AG08396 (cell line): ENCODE measurements around the gene LGALS8.
"Not testable (repeated sequence)": the region's sequence is repeated elsewhere in the genome, so short reads cannot be mapped to it uniquely, and the experiment has no call there.

Source experiments
- DNase-seq: peaks from one replicate; pipeline ENCODE4 v3.0.0; 2012; ENCODE audit warnings: low spot score, mixed read lengths

LGALS8 gene

DNA sequence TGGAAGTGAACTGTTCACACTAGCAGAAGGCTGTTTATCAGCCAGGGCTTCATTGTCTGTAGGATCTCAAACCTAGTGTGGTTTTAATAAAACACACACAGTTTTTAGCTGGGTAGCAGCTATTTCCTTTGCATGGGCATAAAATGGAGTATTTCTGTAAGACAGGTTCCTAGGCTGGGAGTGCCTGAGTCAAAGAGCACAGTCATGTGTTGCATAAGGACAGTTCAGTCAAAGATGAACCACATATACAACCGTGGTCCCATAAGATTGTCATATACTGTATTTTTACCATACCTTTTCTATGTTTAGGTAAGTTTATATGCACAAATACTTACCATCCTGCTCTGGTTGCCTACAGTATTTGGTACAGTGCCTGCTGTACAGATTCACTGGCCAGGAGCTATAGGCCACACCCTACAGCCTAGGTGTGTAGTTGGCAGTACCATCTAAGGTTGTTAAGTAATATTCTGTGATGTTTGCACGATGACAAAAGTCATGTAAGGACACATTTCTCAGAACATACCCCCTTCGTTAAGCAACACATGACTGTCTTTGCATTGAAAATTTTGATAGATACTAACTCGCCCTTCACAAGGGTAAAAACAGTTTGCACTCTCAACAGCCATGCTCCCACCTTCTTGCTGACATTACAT lies 17.2 kb downstream of the LGALS8 start:
- DNase-seq = no peak

DNA sequence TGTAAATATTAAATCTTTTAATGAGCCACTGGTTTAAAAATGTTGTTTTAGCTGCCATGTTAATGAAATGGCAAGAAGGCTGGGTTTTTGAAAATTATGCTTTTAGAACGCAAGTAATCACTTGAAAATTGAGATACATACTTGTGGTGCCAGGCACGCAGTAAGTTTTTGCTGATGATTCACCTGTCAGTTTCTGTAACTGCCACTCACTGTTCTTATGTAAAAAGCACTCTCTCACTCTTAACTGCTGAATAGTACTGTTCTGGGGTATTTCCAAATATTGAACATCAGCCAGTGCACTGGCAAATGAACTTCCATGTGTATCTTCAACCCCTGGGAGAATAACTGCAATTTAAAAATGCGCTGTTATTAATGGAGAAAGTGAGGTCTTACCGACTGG lies 17.9 kb downstream of the LGALS8 start:
- no peak for DNase-seq

DNA sequence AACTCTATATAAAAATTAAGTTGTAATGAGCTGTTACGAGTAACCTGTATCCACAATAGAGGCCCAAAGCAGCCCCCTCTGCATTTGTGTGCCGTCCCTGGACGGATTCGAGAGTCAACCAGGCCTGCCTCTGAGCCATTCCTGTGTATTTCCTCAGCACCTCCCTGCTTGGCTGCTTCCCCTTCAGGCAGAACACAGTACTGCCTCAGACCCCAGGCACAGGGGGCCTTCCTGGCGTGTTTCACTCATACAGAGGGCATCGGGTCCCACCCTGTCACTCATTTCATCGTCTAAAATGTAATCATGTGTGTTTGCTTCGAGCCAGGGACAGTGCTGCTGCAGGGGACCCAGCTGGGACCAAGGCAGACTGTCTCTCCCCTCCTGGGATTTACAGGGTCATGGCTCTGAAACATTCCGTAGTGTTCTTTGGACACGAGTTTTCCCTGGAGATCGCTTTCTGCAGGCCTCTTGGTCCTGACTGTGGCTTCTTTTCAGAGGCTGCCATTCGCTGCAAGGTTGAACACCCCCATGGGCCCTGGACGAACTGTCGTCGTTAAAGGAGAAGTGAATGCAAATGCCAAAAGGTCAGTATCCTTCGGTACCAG lies 19.4 kb downstream of the LGALS8 start:
- DNase-seq = no peak

DNA sequence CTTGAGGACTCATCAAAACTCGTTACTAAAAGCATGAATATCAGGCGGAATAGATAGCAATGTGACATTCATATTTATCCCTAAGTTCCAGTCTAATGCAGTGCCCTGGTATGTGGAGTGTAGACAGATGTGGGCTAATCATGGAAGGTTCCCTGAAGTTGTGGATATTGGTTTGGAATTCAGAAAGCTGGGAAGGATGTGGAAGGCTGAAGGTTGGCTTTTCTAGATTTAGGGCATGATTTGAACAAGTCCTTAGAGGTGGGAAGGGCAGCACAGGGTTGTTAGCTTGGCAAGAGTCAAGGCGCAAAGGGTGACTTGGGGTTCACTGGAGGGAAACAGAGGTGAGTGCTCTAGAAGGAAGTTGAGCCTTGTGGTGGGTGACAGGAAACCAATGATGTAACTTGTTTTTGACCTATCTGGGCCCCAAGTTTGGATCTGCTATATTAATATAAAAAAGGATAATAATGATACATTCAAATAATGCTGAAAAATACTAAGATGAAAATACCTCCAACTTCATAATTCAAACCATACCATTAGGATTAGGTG lies 21.9 kb downstream of the LGALS8 start:
- DNase-seq = no peak

DNA sequence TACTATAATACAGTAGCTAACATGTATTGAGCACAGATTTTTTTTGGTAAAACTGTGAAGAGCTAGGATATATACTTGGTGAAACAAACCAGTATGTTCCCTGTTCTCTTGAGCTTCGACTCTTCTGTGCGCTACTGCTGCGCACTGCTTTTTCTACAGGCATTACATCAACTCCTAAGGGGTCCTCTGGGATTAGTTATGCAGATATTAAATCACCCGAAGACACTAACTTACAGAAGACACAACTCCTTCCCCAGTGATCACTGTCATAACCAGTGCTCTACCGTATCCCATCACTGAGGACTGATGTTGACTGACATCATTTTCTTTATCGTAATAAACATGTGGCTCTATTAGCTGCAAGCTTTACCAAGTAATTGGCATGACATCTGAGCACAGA lies 24.7 kb downstream of the LGALS8 start:
- no peak for DNase-seq

DNA sequence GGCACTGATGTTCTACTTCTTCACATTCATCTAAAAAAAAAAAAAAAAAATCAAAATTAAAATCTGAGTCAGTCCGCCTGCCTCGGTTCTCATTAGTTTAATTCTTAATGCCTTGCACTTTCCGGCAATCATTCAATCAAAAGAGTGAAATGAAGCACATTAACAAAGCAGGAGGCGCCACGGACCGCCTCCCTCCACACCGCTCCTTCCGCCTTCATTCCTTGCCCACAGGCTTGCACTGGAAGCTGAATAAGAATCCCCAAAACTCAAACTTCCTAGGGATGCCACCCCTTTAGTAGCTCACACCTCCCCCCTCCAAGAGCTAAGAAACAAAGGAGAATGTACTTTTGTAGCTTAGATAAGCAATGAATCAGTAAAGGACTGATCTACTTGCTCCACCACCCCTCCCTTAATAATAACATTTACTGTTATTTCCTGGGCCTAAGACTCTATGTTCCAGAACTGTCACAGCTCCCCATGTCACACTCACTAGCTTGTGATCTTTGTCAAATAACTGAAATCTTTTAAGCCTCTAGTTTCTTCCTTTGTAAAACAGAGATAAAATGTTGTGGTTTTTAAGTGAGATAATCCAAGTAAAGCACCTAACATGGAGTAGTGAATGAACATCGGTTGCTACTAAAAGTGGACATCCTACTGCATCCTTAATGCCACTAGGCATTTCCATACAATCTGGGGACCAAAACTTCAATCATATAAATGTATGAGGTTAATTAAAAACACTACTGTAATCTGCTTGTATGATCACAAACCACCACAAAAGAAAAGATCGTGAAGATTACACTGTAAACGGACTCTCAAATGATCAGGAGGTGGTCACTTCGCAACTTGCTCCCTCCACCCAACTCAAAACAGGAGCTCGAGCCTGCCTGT lies 27.4 kb downstream of the LGALS8 start:
- DNase-seq = no peak

DNA sequence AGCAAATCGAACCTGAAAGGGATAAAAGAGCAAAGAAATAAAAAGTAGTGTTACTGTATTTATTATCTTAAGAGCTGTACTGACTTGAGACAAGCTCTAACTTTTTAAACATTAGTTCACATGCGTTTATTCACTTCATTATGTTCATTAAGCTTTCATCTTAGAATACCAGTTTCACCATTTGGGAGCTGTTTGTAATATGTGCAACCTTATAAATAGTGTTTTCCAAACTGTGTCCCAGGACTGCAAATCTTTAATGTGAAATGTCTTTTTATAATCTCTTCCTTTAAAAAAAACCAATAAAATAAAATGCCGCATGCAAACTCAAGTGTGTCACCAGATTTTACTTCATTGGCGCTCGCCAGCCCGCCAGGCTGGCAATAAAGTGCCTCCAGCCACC lies 28.3 kb downstream of the LGALS8 start:
- no peak for DNase-seq

DNA sequence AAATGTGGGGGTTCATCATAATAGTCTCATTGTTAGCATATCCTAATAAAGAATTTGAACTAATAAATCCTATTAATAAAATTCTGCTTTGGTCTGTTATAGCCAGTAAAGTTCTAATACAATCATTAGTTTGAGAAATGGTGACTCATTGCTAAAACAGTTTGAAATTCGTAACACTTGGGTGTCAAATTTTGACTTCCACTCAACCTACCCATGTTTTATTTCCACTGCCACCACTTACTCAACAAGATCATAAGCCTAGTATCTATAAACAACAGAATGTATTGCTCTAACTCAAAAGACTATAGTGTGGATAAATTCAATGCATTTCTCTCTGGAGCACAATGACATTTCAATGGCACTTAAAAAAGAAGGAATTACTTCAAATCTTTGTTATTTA lies 29.1 kb downstream of the LGALS8 start:
- no peak for DNase-seq

DNA sequence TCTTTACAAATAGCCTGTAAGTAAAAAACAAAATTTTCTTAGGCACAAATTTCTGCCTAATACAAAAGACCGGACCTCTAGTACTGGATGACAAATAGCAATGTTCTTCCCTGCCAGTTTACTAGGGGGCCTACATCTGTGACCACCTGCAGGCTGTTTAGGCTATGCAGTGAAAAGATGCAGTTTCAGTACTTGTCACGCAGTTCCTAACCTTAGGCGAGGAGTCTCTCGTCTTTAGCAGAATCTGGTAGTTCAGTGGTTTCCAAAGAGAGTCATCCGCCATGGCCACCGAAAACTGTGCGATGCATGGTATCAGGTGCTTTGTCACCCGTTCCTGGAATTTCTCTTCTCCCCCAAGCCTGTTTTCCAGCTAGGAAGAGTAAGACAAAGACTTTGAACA lies 29.6 kb downstream of the LGALS8 start:
- DNase-seq = no peak

DNA sequence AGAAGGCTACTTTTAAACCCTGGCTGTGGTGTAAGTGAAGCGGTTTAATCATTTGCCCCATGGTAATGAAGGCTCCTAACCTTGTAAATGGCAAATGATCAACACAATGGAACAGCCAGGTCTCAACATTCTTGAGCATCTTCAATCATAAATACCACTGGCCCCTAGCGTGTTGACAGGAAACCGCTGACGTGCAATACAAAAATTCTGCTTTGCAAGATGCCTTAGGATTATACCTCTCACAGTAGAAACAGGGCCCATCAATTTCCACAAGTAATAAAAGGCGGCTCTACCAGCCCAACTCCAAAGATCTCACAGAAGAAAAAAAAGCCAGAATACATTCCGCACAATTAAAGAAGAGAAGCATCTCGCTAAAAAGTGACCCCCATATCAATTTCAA lies 32.8 kb downstream of the LGALS8 start:
- DNase-seq = no peak

DNA sequence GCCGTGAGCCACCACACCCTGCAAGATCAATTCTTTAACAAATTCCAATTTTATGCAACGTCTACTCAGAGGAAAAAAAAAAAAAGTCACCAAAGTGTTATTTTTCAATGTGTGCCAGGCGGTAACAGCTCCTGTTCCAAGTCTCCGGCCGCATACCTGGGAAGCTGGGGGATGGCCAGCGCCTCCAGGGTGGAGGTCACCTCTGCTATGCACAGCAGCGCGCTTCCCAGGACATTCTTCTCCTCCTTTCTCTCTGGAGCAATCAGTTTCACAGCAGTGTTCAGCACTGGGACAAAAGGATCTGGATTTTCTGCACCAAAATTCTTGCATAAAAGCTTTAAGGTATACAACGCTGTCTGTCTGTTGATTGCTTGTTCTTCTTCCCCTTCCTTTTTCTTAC lies 34.3 kb downstream of the LGALS8 start:
- no peak for DNase-seq

DNA sequence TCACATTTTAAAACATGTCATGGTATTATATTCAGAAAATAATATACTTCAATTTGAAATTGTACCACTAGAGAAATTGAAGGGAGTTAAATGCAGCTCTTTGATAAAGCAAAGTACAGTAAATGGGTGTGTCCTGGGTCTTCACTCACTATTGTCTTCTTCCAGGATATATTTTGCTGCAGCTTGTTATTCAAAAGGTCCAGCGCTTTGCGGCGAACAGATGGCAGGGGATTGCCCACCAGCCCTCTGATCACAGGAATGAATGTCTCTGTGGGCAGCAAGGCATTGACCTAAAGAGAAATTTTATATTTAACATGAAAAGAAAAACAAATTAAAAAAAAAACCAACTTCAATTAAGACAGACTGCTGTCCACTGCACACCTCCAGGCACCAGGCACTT lies 35.1 kb downstream of the LGALS8 start:
- no peak for DNase-seq

DNA sequence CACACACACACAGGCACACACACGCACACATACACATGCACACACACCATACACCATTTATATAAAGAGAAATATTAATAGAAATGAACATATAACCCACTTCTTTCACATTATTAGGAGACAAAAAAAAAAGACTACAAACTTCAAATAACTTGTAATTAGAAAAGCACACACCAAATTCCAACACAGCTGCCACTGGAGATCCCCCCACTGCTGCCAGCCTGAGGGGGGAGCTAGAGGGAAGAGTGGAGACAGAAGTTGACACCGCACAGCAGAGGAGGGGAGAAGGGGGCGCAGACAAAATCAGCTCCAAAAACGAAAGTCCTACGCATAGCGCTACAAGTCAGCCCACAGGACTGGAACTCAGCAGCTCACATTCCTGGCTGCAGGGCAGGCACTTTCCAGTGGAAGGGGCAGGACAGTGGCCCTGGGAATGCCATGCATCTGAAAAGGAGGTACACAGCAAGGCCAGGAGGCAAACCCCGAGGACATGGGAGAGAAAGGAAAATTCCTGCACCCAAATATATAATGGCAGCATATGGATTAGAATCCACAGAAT lies 36.5 kb downstream of the LGALS8 start:
- DNase-seq = no peak

DNA sequence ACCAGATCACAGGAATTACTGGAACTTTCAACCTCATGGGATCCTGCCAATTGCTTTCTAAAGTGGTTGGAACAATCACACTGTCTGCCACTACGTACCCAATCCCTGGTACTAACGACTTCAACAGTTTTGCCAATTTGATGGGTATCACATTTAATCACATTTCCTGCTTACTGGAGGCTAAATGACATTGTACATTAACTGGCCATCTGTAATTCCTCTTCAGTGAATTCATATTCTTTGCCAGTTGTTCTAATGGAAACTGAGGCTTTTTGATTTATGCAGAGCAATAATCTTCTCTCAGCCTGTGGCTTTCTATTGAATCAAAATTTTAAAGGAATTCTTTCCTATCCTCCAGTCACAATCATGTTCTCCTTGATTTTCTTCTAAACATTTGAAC lies 38.2 kb downstream of the LGALS8 start:
- DNase-seq = no peak

DNA sequence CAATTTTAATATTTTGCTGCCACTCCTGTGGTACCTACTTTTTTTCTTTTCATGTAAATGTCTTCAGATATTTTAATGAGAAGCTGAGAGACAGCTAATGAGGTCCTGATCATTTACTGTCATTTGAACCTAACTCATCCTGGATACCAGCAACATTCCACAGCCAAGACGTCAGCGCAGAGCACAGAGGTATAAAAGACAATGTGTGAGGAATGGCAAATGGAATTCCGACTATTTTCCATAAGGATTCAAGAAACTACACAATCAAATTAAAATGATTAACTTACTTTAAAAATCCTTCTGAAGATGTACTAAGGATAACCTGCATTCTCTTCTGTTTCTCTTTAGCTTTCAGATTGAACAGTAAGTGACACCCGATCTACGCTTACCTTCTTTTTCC lies 41.7 kb downstream of the LGALS8 start:
- DNase-seq = no peak

DNA sequence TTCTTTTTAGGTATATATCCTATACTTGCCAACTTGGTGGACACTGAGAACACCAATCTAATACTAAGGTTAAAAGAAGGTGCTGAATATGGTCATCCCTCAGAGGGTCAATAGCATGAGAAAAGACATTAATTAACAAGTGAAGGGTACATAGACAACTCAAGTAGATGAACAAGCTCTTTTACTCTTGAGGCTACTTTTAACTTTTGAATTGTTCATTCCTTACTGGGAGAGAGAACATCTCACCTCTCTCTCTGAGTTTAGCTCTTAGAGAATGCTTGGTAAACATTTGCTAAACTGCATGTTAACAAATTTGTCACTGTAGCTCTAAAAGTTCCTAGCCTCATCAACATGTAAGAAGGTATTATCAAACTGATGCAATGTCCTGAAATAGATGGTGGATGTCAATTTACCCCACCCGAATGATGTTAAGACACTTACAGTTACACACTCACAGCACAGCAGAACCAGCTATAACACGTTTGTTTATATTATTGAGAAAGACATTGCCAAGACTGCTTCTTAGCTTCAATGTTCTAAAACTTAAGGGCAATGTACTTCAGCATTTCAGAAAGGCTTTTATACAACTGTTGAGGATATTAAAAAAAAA lies 44.6 kb downstream of the LGALS8 start:
- no peak for DNase-seq

DNA sequence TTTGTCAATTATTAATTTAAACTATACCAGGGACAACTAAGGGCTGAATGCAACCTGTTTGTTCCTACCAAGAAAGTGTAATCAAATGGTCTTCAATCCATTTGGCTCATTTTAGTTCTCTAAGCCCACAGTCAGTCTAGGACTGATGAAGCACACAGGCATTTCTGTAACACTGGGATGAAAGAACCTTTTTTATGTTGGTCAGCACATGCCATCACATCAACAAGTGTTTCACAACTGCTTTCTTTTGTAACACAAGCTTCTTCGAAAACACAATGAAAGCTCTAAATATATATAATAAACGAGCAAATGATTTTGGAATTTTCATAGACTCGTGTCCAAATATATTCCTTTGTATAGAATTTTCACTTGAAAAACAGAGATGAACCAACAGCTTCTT lies 51.7 kb downstream of the LGALS8 start:
- DNase-seq = no peak

DNA sequence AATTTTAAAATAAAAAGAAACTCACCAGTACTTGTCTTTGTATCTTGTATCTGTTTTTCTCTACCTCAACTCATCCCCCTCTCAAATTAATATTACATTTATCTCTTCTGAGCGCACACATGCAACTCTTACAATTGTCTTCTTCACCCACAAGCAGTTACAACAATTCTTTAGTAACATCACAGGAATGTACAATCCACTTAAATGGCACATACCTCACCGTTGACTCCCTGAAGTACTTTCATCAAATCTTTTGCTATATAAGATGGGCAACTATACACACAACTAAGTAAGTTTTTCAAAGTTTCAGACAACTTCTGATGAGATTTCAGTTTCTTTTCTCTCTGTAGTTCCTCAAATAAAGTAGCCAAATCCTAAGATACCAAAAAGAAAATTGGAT lies 52.2 kb downstream of the LGALS8 start:
- DNase-seq = peak; percentile 6

DNA sequence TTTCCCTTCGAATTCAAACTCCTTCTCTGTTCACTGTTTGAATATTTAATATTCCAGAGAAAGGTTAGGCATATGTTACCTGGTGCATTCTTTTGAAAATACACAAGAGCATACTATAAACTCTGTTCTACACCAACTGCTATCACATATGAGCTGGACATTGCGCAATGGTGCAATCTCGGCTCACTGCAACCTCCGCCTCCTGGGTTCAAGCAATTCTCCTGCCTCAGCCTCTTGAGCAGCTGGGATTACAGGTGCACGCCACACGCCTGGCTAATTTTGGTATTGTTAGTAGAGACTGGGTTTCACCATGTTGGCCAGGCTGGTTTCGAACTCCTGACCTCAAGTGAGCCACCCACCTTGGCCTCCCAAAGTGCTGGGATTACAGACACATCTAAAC lies 53.3 kb downstream of the LGALS8 start:
- DNase-seq = not testable (repeated sequence)

DNA sequence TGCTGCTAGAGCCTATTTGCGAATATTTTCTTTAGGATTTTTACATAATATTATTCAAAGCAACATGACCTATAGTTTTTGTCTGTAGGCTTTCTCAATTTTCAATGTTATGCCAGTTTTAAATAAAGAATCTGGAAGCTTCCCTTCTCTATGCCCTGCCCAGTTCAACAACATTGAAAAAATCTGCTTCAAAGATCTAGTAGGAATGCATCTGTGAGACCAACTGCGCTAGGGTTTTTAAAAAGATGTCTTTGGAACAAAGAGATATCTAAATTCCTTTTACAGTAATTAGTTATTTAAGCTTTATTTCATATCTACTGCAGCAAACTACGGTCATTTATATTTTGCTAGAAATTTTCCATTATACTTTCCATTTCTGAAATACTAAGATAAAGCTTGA lies 54.9 kb downstream of the LGALS8 start:
- DNase-seq = no peak

DNA sequence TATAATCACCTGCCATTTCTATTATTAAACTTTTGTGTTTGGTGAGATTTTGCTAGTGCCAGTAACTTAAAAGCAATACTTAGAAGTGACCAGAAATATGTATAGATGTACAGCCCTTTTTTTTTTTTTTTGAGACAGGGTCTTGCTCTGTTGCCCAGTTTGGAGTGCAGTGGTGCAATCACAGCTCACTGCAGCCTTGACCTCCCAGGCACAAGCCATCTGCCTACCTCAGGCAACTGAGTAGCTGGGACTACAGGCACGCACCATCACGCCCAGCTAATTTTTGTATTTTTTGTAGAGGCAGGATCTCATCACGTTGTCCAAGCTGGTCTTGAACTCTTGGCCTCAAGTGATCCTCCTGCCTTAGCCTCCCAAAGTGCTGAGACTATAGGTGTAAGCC lies 56.6 kb downstream of the LGALS8 start:
- DNase-seq = not testable (repeated sequence)

DNA sequence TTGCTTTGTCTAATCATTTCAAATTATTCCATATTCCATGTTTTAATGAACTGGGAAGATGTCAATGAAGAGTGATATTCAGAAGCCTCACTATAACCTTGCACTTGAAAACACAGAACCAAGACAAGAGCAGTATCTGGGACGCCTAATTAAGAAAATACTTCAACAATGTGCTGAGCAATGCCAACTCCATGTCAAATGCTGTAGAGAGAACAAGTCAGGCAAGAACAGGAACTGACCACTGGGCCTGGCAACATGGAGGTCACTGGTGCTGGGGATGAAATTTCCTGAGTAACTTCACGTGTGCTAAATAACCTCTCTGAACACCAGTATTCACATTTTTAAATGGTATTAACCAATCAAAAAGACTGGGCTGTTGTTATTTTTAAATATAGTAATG lies 57.7 kb downstream of the LGALS8 start:
- no peak for DNase-seq
